PC-9 (cell line): Measurements from ENCODE around the gene ZNF154.

Experiments used
- EZH2 ChIP-seq: fragments of 200-600 bp; sonication (generic); IDR thresholded peaks from 2 replicates; pipeline ENCODE4 v1.8.0; 2017; ENCODE audit warnings: antibody characterized with exemption, low read depth
- TF ChIP-seq, protein P1 (sequence below): fragments of 200-600 bp; sonication (generic); conservative IDR thresholded peaks from 2 replicates; pipeline ENCODE4 v1.6.1; 2017; ENCODE audit warnings: mixed run types, antibody characterized with exemption, mild to moderate bottlenecking, moderate library complexity

DNA sequence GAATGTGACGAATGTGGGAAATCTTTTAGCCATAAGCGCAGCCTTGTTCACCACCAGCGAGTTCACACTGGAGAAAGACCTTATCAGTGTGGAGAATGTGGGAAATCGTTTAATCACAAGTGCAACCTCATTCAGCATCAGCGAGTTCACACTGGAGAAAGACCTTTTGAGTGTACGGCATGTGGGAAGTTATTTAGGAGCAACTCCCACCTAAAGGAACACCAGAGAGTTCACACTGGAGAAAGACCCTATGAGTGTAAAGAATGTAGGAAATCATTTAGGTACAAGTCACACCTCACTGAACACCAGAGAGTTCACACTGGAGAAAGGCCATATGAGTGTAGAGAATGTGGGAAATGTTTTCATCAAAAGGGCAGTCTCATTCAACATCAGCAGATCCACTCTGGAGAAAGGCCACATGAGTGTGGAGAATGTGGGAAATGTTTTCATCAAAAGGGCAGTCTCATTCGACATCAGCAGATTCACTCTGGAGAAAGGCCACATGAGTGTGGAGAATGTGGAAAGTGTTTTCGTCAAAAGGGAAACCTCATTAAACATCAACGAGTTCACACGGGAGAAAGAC lies 45.2 kb upstream of the ZNF154 start:
- TF ChIP-seq, protein P1, sequence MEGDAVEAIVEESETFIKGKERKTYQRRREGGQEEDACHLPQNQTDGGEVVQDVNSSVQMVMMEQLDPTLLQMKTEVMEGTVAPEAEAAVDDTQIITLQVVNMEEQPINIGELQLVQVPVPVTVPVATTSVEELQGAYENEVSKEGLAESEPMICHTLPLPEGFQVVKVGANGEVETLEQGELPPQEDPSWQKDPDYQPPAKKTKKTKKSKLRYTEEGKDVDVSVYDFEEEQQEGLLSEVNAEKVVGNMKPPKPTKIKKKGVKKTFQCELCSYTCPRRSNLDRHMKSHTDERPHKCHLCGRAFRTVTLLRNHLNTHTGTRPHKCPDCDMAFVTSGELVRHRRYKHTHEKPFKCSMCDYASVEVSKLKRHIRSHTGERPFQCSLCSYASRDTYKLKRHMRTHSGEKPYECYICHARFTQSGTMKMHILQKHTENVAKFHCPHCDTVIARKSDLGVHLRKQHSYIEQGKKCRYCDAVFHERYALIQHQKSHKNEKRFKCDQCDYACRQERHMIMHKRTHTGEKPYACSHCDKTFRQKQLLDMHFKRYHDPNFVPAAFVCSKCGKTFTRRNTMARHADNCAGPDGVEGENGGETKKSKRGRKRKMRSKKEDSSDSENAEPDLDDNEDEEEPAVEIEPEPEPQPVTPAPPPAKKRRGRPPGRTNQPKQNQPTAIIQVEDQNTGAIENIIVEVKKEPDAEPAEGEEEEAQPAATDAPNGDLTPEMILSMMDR, result no peak
- TF ChIP-seq EZH2, result no peak
